ENCODE results near the gene FKBP8. TPM values are rescaled to one million over a fixed set of nuclear protein-coding genes. Genes with fewer than 3 reads are reported as not detected.

Gene FKBP8
- total RNA-seq, 1 experiment from 2014 or later, result 345 TPM

GRCh38 chr19:18577365-18577914 lies 34.1 kb upstream of the FKBP8 start:
- peaks cover 11% of the 10 kb centered on the region for H3K4me1 Mint-ChIP-seq
- no peak overlapping the region for H3K4me3 Mint-ChIP-seq
- ChIA-PET CTCF (interaction anchor here (1.3 to 1.6 kb wide), 3 partner anchors 12 to 289 kb away, joined by 3 to 5 read pairs (median 4); no protein-coding TSS in a partner anchor), POLR2A (interaction anchor here (1.1 kb wide), 1 partner anchor 12 kb away, joined by 3 read pairs; no protein-coding TSS in a partner anchor)
- peaks cover 42% of the 10 kb centered on the region for H3K36me3 Mint-ChIP-seq
- no peaks in the 10 kb centered on the region for H3K9me3 Mint-ChIP-seq
- H3K27me3 Mint-ChIP-seq (ENCODE audit: low read depth), result no peaks in the 10 kb centered on the region
- ATAC-seq, result no peak
- H3K27ac Mint-ChIP-seq, result peak overlapping the region; percentile 84
- no peak for TF ChIP-seq ZNF219 (CRISPR knock-in tag; IDR thresholded peaks at IDR 0.05; ENCODE audit: borderline replicate concordance)
- TF ChIP-seq NFATC4 (CRISPR knock-in tag; IDR thresholded peaks at IDR 0.05), result no peak
- no peak for TF ChIP-seq MYBL2 (CRISPR knock-in tag; IDR thresholded peaks at IDR 0.05)
- no peak for TF ChIP-seq PREB (CRISPR knock-in tag; IDR thresholded peaks at IDR 0.05; ENCODE audit: borderline replicate concordance)
- TF ChIP-seq, protein P1, sequence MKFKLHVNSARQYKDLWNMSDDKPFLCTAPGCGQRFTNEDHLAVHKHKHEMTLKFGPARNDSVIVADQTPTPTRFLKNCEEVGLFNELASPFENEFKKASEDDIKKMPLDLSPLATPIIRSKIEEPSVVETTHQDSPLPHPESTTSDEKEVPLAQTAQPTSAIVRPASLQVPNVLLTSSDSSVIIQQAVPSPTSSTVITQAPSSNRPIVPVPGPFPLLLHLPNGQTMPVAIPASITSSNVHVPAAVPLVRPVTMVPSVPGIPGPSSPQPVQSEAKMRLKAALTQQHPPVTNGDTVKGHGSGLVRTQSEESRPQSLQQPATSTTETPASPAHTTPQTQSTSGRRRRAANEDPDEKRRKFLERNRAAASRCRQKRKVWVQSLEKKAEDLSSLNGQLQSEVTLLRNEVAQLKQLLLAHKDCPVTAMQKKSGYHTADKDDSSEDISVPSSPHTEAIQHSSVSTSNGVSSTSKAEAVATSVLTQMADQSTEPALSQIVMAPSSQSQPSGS (CRISPR knock-in tag; IDR thresholded peaks at IDR 0.05; ENCODE audit: borderline replicate concordance, low read depth), result no peak
- no peak for TF ChIP-seq ZNF317 (CRISPR knock-in tag; IDR thresholded peaks at IDR 0.05; ENCODE audit: borderline replicate concordance, low read depth)
- TF ChIP-seq ATF3 (CRISPR knock-in tag; conservative IDR thresholded peaks at IDR 0.05), result no peak
- TF ChIP-seq ZNF423 (CRISPR knock-in tag; IDR thresholded peaks at IDR 0.05), result no peak
- TF ChIP-seq E2F4 (CRISPR knock-in tag; IDR thresholded peaks at IDR 0.05; ENCODE audit: borderline replicate concordance, low read depth), result no peak
- TF ChIP-seq ZSCAN18 (CRISPR knock-in tag; IDR thresholded peaks at IDR 0.05), result no peak
- no peak for TF ChIP-seq GRHL2 (CRISPR knock-in tag; IDR thresholded peaks at IDR 0.05; ENCODE audit: insufficient replicate concordance, severe bottlenecking)
- TF ChIP-seq, protein P2, sequence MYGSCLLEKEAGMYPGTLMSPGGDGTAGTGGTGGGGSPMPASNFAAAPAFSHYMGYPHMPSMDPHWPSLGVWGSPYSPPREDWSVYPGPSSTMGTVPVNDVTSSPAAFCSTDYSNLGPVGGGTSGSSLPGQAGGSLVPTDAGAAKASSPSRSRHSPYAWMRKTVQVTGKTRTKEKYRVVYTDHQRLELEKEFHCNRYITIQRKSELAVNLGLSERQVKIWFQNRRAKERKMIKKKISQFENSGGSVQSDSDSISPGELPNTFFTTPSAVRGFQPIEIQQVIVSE (CRISPR knock-in tag; IDR thresholded peaks at IDR 0.05; ENCODE audit: borderline replicate concordance), result no peak
- DNase-seq (ENCODE audit: low spot score), result no peak

DNA sequence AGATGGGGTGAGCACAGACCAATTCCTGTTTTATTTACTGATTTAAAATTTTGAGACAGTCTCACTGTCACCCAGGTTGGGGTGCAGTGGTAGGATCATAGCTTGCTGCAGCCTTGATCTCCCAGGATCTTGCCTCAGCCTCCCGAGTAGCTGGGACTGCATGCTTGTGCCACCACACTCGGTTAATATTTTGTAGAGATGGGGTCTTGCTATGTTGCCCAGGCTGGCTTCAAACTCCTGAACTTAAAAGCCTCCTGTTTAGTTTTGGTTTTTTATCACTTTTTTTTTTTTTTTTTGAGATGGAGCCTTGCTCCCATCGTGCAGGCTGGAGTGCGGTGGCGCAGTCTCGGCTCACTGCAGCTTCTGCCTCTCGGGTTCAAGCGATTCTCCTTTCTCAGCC lies 33.0 kb upstream of the FKBP8 start:
- Mint-ChIP-seq H3K4me1 (peaks cover 14% of the 10 kb centered on the region), H3K9me3 (no peaks in the 10 kb centered on the region), H3K27me3 (ENCODE audit: low read depth) (no peaks in the 10 kb centered on the region), H3K4me3 (no peak overlapping the region), H3K27ac (no peak overlapping the region), H3K36me3 (peaks cover 46% of the 10 kb centered on the region)
- ATAC-seq (no peak), DNase-seq (ENCODE audit: low spot score) (no peak)
- CTCF ChIA-PET, result interaction anchor here (1.2 to 1.5 kb wide), 2 partner anchors 11 to 87 kb away, joined by 4 read pairs; no protein-coding TSS in a partner anchor
- TF ChIP-seq SOX15 (CRISPR knock-in tag; IDR thresholded peaks at IDR 0.05), result no peak
- TF ChIP-seq, protein P3, sequence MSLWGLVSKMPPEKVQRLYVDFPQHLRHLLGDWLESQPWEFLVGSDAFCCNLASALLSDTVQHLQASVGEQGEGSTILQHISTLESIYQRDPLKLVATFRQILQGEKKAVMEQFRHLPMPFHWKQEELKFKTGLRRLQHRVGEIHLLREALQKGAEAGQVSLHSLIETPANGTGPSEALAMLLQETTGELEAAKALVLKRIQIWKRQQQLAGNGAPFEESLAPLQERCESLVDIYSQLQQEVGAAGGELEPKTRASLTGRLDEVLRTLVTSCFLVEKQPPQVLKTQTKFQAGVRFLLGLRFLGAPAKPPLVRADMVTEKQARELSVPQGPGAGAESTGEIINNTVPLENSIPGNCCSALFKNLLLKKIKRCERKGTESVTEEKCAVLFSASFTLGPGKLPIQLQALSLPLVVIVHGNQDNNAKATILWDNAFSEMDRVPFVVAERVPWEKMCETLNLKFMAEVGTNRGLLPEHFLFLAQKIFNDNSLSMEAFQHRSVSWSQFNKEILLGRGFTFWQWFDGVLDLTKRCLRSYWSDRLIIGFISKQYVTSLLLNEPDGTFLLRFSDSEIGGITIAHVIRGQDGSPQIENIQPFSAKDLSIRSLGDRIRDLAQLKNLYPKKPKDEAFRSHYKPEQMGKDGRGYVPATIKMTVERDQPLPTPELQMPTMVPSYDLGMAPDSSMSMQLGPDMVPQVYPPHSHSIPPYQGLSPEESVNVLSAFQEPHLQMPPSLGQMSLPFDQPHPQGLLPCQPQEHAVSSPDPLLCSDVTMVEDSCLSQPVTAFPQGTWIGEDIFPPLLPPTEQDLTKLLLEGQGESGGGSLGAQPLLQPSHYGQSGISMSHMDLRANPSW (CRISPR knock-in tag; conservative IDR thresholded peaks at IDR 0.05; ENCODE audit: low read depth), result no peak
- TF ChIP-seq ATF3 (CRISPR knock-in tag; conservative IDR thresholded peaks at IDR 0.05), result no peak
- peak; percentile 51; the same call in 1 of the 2 replicates for TF ChIP-seq ZNF121 (CRISPR knock-in tag; IDR thresholded peaks at IDR 0.05)
- TF ChIP-seq USF2 (CRISPR knock-in tag; IDR thresholded peaks at IDR 0.05), result no peak
- POLR2A ChIA-PET, result no interaction called here

Measured in WTC11 (cell line).